K562 (cell line): ENCODE data around the gene NDUFS5. TPM values are rescaled to one million over a fixed set of nuclear protein-coding genes. Genes with fewer than 3 reads are reported as not detected.
A peak's percentile ranks its signal among the peaks of the same experiment; 100 is the strongest.

Source experiments
- CBX3 ChIP-seq, 2 experiments: IDR thresholded peaks; 1 replicate in 1 of 2; 2 replicates in 1 of 2; pipeline ENCODE4 v1.6.1; 2012; ENCODE audit warnings: inconsistent platforms in 2 of 2, low read length in 2 of 2, borderline replicate concordance in 1 of 2, control low read depth in 1 of 2
- FOXM1 ChIP-seq, 2 experiments: fragments of 450-650 bp in 1 of 2; sonication (generic) in 1 of 2; formaldehyde crosslinking in 1 of 2; IDR thresholded peaks; 2 replicates each; pipeline versions ENCODE4 v1.6.1 to v1.9.0; 2017 to 2022; ENCODE audit warnings: low read depth in 2 of 2, mild to moderate bottlenecking in 2 of 2, missing genetic modification reagents in 1 of 2, moderate library complexity in 1 of 2
- GABPA ChIP-seq: fragments of 200-800 bp; sonication (Bioruptor generic); conservative IDR thresholded peaks from 2 replicates; pipeline ENCODE4 v1.6.1; 2016; ENCODE audit warnings: low read depth, missing genetic modification characterization, missing compliant biosample characterization
- KDM5B ChIP-seq: fragments of 200-600 bp; sonication (generic); IDR thresholded peaks from 2 replicates; pipeline ENCODE4 v1.6.1; 2012; ENCODE audit warnings: low read depth, mild to moderate bottlenecking, moderate library complexity, low read length, control low read depth, inconsistent platforms; ENCODE audit not compliant: insufficient replicate concordance
- RB1 ChIP-seq: fragments of 450-650 bp; IDR thresholded peaks from 2 replicates; pipeline ENCODE4 v1.6.1; 2017; ENCODE audit warnings: low read depth, mild to moderate bottlenecking
- SREBF1 ChIP-seq: fragments of 150-350 bp; IDR thresholded peaks from 2 replicates; pipeline ENCODE4 v1.6.1; 2014; ENCODE audit warnings: antibody characterized with exemption, low read depth, low read length, borderline replicate concordance
- TCF7 ChIP-seq: sonication (generic); IDR thresholded peaks from 2 replicates; pipeline ENCODE4 v1.6.1; 2016; ENCODE audit warnings: antibody characterized with exemption, borderline replicate concordance
- TGIF2 ChIP-seq: sonication (generic); formaldehyde crosslinking; IDR thresholded peaks from 2 replicates; pipeline ENCODE4 v1.8.1; 2022; ENCODE audit warnings: mild to moderate bottlenecking, missing genetic modification reagents, moderate library complexity
- ZNF696 ChIP-seq: fragments of 250-450 bp; sonication (Bioruptor Pico); conservative IDR thresholded peaks from 2 replicates; pipeline ENCODE4 v1.4.0; 2020; ENCODE audit warnings: mild to moderate bottlenecking, moderate library complexity
- polyA plus RNA-seq, 8 experiments: library from polyadenylated mRNA; depleted of rRNA in 4 of 8; stranded (reverse) in 5 of 8; unstranded in 3 of 8; fragments of >200 nt; fragmentation: Nextera tagmentation in 2 of 8; fragmentation: Illumina TruSeq in 1 of 8; extraction: Ambion mirVana in 2 of 8; extraction: Trizol in 1 of 8; gene quantifications; 2 replicates each; pipeline versions ENCODE4 v1.2.1 to v1.2.3, GENCODE V29; 2011 to 2014; ENCODE audit warnings: inconsistent platforms in 1 of 8, missing spikeins in 1 of 8
- total RNA-seq, 7 experiments: library from RNA; depleted of rRNA in 6 of 7; stranded (reverse); fragments of >200 nt in 6 of 7; fragmentation: Illumina TruSeq in 2 of 7; extraction: Trizol in 2 of 7; gene quantifications; 2 replicates each; pipeline versions ENCODE4 v1.2.1 to v1.2.3, GENCODE V29; 2011 to 2021; ENCODE audit warnings: low replicate concordance in 1 of 7
- TF ChIP-seq, protein P1 (sequence below): fragments of 250-450 bp; sonication (Bioruptor Pico); IDR thresholded peaks from 2 replicates; pipeline ENCODE4 v1.4.0; 2020; ENCODE audit warnings: borderline replicate concordance
- TF ChIP-seq, protein P2 (sequence below): IDR thresholded peaks from 2 replicates; pipeline ENCODE4 v1.6.1; 2012; ENCODE audit warnings: low read depth, low read length, improper control_type of control experiment, borderline replicate concordance
- TF ChIP-seq, protein P3 (sequence below), 2 experiments: fragments of 450-650 bp in 1 of 2; IDR thresholded peaks; 2 replicates each; pipeline ENCODE4 v1.6.1; 2011 to 2017; ENCODE audit warnings: low read depth in 2 of 2, antibody characterized with exemption in 1 of 2, borderline replicate concordance in 1 of 2, low read length in 1 of 2, mild to moderate bottlenecking in 1 of 2, mixed read lengths in 1 of 2; ENCODE audit not compliant: control insufficient read depth in 1 of 2
- TF ChIP-seq, protein P4 (sequence below): fragments of 450-650 bp; IDR thresholded peaks from 2 replicates; pipeline ENCODE4 v1.6.1; 2018; ENCODE audit not compliant: partially characterized antibody

Gene NDUFS5
- total and polyA plus RNA-seq, 9 of the 15 experiments (the other 6 are each of a cell fraction or from before 2014, with no cell fraction given): 499 to 2,737 (median 1,281) TPM

DNA sequence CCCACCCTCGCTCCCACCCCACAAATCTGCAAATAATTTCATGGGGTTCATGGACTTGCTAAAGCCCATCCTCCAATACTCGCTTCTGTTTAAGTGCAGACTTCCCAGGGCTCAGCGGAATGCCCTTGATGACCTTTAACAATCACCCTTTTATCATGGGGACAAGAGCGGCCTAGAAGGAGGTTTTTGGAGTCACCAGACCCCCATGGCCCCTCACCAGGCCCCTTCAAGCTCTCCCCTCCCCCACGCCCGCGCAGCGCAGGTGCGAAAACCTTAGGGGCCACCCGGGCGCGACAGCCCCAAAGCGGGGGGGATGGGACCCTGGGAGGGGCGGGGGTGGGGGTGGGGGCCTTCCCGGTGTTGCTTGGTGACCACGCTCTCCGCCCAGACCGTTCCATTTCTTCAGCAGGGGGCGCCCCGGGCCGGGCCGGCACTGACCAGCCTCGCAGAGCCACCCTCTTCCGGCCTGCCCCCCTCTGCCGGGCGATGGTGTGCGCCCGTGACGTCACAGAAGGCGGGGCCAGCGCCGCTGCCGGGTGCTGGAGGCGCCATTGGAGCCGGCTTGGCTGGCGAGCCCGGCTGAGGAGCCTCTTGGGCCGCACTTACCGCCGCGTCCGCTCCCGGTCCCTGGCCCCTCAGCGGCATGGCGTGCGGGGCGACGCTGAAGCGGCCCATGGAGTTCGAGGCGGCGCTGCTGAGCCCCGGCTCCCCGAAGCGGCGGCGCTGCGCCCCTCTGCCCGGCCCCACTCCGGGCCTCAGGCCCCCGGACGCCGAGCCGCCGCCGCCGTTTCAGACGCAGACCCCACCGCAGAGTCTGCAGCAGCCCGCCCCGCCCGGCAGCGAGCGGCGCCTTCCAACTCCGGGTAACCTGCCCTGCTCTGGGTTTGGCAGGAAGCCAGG lies 35.2 kb upstream of the NDUFS5 start, which contains the start of gene AKIRIN1 (continued):
- TF ChIP-seq FOXM1 (IDR thresholded peaks at IDR 0.05; ENCODE audit: low read depth) (0 out of 2 replicates have a peak, but pooled peaks have one; percentile 26), FOXM1 (CRISPR knock-in tag; IDR thresholded peaks at IDR 0.05; ENCODE audit: low read depth) (0 out of 2 replicates have a peak, but pooled peaks have one; percentile 19), KDM5B (peak; percentile 95), GABPA (peak; percentile 83), TCF7 (0 out of 2 replicates have a peak, but pooled peaks have one; percentile 29), TGIF2 (CRISPR knock-in tag) (no peak), CBX3 (IDR thresholded peaks at IDR 0.05; ENCODE audit: borderline replicate concordance in 1 of 2, low read length in 2 of 2) (0 out of 3 replicates have a peak, but pooled peaks of 1 of the 2 experiments have one; percentile 47), SREBF1 (peak; percentile 96), RB1 (peak; percentile 86), ZNF696 (CRISPR knock-in tag) (no peak)
- TF ChIP-seq, protein P1, sequence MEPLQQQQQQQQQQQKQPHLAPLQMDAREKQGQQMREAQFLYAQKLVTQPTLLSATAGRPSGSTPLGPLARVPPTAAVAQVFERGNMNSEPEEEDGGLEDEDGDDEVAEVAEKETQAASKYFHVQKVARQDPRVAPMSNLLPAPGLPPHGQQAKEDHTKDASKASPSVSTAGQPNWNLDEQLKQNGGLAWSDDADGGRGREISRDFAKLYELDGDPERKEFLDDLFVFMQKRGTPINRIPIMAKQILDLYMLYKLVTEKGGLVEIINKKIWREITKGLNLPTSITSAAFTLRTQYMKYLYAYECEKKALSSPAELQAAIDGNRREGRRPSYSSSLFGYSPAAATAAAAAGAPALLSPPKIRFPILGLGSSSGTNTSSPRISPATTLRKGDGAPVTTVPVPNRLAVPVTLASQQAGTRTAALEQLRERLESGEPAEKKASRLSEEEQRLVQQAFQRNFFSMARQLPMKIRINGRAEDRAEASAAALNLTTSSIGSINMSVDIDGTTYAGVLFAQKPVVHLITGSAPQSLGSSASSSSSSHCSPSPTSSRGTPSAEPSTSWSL (CRISPR knock-in tag): 0 out of 2 replicates have a peak, but pooled peaks have one; percentile 62
- TF ChIP-seq, protein P2, sequence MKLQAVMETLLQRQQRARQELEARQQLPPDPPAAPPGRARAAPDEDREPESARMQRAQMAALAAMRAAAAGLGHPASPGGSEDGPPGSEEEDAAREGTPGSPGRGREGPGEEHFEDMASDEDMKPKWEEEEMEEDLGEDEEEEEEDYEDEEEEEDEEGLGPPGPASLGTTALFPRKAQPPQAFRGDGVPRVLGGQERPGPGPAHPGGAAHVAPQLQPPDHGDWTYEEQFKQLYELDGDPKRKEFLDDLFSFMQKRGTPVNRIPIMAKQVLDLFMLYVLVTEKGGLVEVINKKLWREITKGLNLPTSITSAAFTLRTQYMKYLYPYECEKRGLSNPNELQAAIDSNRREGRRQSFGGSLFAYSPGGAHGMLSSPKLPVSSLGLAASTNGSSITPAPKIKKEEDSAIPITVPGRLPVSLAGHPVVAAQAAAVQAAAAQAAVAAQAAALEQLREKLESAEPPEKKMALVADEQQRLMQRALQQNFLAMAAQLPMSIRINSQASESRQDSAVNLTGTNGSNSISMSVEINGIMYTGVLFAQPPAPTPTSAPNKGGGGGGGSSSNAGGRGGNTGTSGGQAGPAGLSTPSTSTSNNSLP: peak; percentile 73; the same call in 1 of the 2 replicates
- TF ChIP-seq, protein P3, sequence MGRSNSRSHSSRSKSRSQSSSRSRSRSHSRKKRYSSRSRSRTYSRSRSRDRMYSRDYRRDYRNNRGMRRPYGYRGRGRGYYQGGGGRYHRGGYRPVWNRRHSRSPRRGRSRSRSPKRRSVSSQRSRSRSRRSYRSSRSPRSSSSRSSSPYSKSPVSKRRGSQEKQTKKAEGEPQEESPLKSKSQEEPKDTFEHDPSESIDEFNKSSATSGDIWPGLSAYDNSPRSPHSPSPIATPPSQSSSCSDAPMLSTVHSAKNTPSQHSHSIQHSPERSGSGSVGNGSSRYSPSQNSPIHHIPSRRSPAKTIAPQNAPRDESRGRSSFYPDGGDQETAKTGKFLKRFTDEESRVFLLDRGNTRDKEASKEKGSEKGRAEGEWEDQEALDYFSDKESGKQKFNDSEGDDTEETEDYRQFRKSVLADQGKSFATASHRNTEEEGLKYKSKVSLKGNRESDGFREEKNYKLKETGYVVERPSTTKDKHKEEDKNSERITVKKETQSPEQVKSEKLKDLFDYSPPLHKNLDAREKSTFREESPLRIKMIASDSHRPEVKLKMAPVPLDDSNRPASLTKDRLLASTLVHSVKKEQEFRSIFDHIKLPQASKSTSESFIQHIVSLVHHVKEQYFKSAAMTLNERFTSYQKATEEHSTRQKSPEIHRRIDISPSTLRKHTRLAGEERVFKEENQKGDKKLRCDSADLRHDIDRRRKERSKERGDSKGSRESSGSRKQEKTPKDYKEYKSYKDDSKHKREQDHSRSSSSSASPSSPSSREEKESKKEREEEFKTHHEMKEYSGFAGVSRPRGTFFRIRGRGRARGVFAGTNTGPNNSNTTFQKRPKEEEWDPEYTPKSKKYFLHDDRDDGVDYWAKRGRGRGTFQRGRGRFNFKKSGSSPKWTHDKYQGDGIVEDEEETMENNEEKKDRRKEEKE (IDR thresholded peaks at IDR 0.05; ENCODE audit: borderline replicate concordance in 1 of 2, control insufficient read depth in 1 of 2, low read depth in 2 of 2, low read length in 1 of 2): peak in 1 of 2 experiments; percentile 95; a peak in 2 of 4 replicates
- TF ChIP-seq, protein P4, sequence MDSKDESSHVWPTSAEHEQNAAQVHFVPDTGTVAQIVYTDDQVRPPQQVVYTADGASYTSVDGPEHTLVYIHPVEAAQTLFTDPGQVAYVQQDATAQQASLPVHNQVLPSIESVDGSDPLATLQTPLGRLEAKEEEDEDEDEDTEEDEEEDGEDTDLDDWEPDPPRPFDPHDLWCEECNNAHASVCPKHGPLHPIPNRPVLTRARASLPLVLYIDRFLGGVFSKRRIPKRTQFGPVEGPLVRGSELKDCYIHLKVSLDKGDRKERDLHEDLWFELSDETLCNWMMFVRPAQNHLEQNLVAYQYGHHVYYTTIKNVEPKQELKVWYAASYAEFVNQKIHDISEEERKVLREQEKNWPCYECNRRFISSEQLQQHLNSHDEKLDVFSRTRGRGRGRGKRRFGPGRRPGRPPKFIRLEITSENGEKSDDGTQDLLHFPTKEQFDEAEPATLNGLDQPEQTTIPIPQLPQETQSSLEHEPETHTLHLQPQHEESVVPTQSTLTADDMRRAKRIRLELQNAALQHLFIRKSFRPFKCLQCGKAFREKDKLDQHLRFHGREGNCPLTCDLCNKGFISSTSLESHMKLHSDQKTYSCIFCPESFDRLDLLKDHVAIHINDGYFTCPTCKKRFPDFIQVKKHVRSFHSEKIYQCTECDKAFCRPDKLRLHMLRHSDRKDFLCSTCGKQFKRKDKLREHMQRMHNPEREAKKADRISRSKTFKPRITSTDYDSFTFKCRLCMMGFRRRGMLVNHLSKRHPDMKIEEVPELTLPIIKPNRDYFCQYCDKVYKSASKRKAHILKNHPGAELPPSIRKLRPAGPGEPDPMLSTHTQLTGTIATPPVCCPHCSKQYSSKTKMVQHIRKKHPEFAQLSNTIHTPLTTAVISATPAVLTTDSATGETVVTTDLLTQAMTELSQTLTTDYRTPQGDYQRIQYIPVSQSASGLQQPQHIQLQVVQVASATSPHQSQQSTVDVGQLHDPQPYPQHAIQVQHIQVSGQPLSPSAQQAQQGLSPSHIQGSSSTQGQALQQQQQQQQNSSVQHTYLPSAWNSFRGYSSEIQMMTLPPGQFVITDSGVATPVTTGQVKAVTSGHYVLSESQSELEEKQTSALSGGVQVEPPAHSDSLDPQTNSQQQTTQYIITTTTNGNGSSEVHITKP: peak; percentile 100
